Type B pancreatic cell (in vitro differentiated cells): ENCODE results near the gene MYO3A. TPM values are rescaled to one million over a fixed set of nuclear protein-coding genes. Genes with fewer than 3 reads are reported as not detected.

Experiments
- DNase-seq: peaks from one replicate; pipeline ENCODE4 v3.0.0; 2021; ENCODE audit warnings: mixed read lengths; ENCODE audit not compliant: unreplicated experiment; ENCODE audit errors: extremely low spot score
- H3K27ac Mint-ChIP-seq: 2 replicates; pipeline ENCODE4 v1.8.0; 2021; ENCODE audit warnings: mild to moderate bottlenecking, mixed read lengths
- H3K27me3 Mint-ChIP-seq: 2 replicates; pipeline ENCODE4 v1.8.0; 2021; ENCODE audit warnings: mixed read lengths
- H3K36me3 Mint-ChIP-seq: 2 replicates; pipeline ENCODE4 v1.8.0; 2021; ENCODE audit warnings: mixed read lengths
- H3K4me1 Mint-ChIP-seq: one replicate; pipeline ENCODE4 v1.8.0; 2021; ENCODE audit warnings: mixed read lengths; ENCODE audit not compliant: unreplicated experiment
- H3K4me3 Mint-ChIP-seq: 2 replicates; pipeline ENCODE4 v1.8.0; 2021; ENCODE audit warnings: mild to moderate bottlenecking, mixed read lengths
- H3K9me3 Mint-ChIP-seq: 2 replicates; pipeline ENCODE4 v1.8.0; 2021; ENCODE audit warnings: mixed read lengths
- CTCF ChIP-seq: fragments of 200-600 bp; sonication (generic); conservative IDR thresholded peaks from 2 replicates; pipeline ENCODE4 v1.5.0; 2021; ENCODE audit warnings: antibody characterized with exemption, mild to moderate bottlenecking
- long read RNA-seq: library from polyadenylated mRNA; unstranded; transcript quantifications from one replicate; pipeline ENCODE4 v2.0.0, GENCODE V29; 2020
- total RNA-seq: library from RNA; stranded (reverse); gene quantifications from 2 replicates; pipeline ENCODE4 v1.2.1, GENCODE V29; 2021; ENCODE audit warnings: low replicate concordance

Gene MYO3A
- total RNA-seq: 11.2 and 12.5 TPM in 2 replicates
- long read RNA-seq, partial matches to known transcripts: 9 of 19 reads
- long read RNA-seq, other reads (novel, unspliced or antisense): 7 of 19 reads

GRCh38 chr10:25933653-25934608 is at the start of gene MYO3A:
MYO3A (plus strand) TSS chr10:25934229; CDS start chr10:25952111, 17,882 bp downstream.
- peak within 1 kb of the TSS; percentile 91 for H3K4me3 Mint-ChIP-seq
- DNase-seq: peak; percentile 70
- TF ChIP-seq CTCF: peak; percentile 31

GRCh38 chr10:25888627-25889026 is 45.4 kb upstream of the MYO3A start:
- no peaks in the 10 kb centered on the region for H3K4me1 Mint-ChIP-seq
- no peak overlapping the region for H3K4me3 Mint-ChIP-seq
- H3K9me3 Mint-ChIP-seq: no peaks in the 10 kb centered on the region
- TF ChIP-seq CTCF: no peak
- peaks cover 6% of the 10 kb centered on the region for H3K27me3 Mint-ChIP-seq
- no peak for DNase-seq
- H3K36me3 Mint-ChIP-seq: no peaks in the 10 kb centered on the region
- no peak overlapping the region for H3K27ac Mint-ChIP-seq

More at GRCh38 chr10:25933653-25934608, at the start of gene MYO3A:
- Mint-ChIP-seq H3K36me3 (no peaks in the 10 kb centered on the region), H3K27ac (no peak within 1 kb of the TSS), H3K27me3 (peaks cover 30% of the 10 kb centered on the region), H3K4me1 (no peaks in the 10 kb centered on the region), H3K9me3 (no peaks in the 10 kb centered on the region)

GRCh38 chr10:25890995-25891394 is 43.0 kb upstream of the MYO3A start:
- H3K36me3 Mint-ChIP-seq: no peaks in the 10 kb centered on the region
- no peak overlapping the region for H3K4me3 Mint-ChIP-seq
- H3K4me1 Mint-ChIP-seq: no peaks in the 10 kb centered on the region
- no peak for DNase-seq
- no peak for TF ChIP-seq CTCF
- H3K9me3 Mint-ChIP-seq: no peaks in the 10 kb centered on the region
- H3K27ac Mint-ChIP-seq: no peak overlapping the region
- peaks cover 11% of the 10 kb centered on the region for H3K27me3 Mint-ChIP-seq

GRCh38 chr10:25895856-25896255 is 38.2 kb upstream of the MYO3A start:
- Mint-ChIP-seq H3K4me3 (no peak overlapping the region), H3K27me3 (peaks cover 11% of the 10 kb centered on the region), H3K36me3 (no peaks in the 10 kb centered on the region), H3K27ac (no peak overlapping the region), H3K9me3 (no peaks in the 10 kb centered on the region), H3K4me1 (no peaks in the 10 kb centered on the region)
- DNase-seq: no peak
- no peak for TF ChIP-seq CTCF

GRCh38 chr10:25896421-25896820 is 37.6 kb upstream of the MYO3A start:
- no peaks in the 10 kb centered on the region for H3K4me1 Mint-ChIP-seq
- DNase-seq: no peak
- TF ChIP-seq CTCF: no peak
- peaks cover 11% of the 10 kb centered on the region for H3K27me3 Mint-ChIP-seq
- no peak overlapping the region for H3K27ac Mint-ChIP-seq
- no peak overlapping the region for H3K4me3 Mint-ChIP-seq
- H3K36me3 Mint-ChIP-seq: no peaks in the 10 kb centered on the region
- no peaks in the 10 kb centered on the region for H3K9me3 Mint-ChIP-seq
